IMR-90 (cell line): ENCODE results near the gene GABRD. TPM values are rescaled to one million over a fixed set of nuclear protein-coding genes. Genes with fewer than 3 reads are reported as not detected.

Experiments used
- ATAC-seq: fragments of 200-7000 bp; cut with Tn5 transposase; 2 replicates; pipeline ENCODE4 v1.9.1; 2020; ENCODE audit warnings: low read depth, mild to moderate bottlenecking, moderate library complexity
- BruUV-seq: library from RNA; stranded (reverse); fragments of 400-500 nt; replicated peaks from 2 replicates; lab custom pipeline; 2021; lab: Mats Ljungman, UMichigan
- CTCF ChIA-PET: fragments of 300-600 bp; formaldehyde crosslinking; extraction: SDS; loops from one replicate; lab custom pipeline; 2021; ENCODE audit warnings: antibody characterized with exemption; lab: Yijun Ruan, JAX
- POLR2A ChIA-PET: fragments of 300-600 bp; sonication (Branson Sonifier 250); formaldehyde crosslinking; loops from one replicate; lab custom pipeline; 2022; ENCODE audit warnings: antibody characterized with exemption; ENCODE audit not compliant: unreplicated experiment; lab: Charles Lee
- DNase-seq: peaks from one replicate; pipeline ENCODE4 v3.0.0; 2013
- H2AFZ ChIP-seq: replicated peaks from 2 replicates; pipeline ENCODE3; 2013; ENCODE audit warnings: low read length, mild to moderate bottlenecking; ENCODE audit not compliant: poor library complexity
- H2AK5ac ChIP-seq: 2 replicates; pipeline ENCODE4 v1.6.1; 2013; ENCODE audit warnings: low read depth, low read length, inconsistent platforms
- H2AK9ac ChIP-seq: replicated peaks from 2 replicates; pipeline ENCODE3; 2013; ENCODE audit warnings: mild to moderate bottlenecking, low read depth, low read length, moderate library complexity; ENCODE audit not compliant: poor library complexity
- H2BK120ac ChIP-seq: 2 replicates; pipeline ENCODE4 v1.6.1; 2013; ENCODE audit warnings: low read depth, low read length, inconsistent platforms
- H2BK15ac ChIP-seq: 3 replicates; pipeline ENCODE4 v1.6.1; 2013; ENCODE audit warnings: low read depth, low read length, inconsistent platforms
- H2BK20ac ChIP-seq: 2 replicates; pipeline ENCODE4 v1.6.1; 2013; ENCODE audit warnings: low read depth, mild to moderate bottlenecking, inconsistent platforms, low read length, moderate library complexity
- H2BK5ac ChIP-seq: 2 replicates; pipeline ENCODE4 v1.6.1; 2013; ENCODE audit warnings: mild to moderate bottlenecking, low read depth, low read length, inconsistent platforms; ENCODE audit not compliant: poor library complexity, severe bottlenecking
- H3K14ac ChIP-seq: replicated peaks from 2 replicates; pipeline ENCODE4 v1.6.1; 2013; ENCODE audit warnings: low read depth, low read length, inconsistent platforms
- H3K18ac ChIP-seq: 2 replicates; pipeline ENCODE4 v1.6.1; 2013; ENCODE audit warnings: low read depth, low read length, control low read depth
- H3K23ac ChIP-seq: 2 replicates; pipeline ENCODE4 v1.6.1; 2013; ENCODE audit warnings: low read depth, low read length, inconsistent platforms
- H3K27ac ChIP-seq: 2 replicates; pipeline ENCODE4 v1.5.1; 2013; ENCODE audit warnings: mild to moderate bottlenecking, control low read depth, low read length; ENCODE audit not compliant: insufficient read depth
- H3K27me3 ChIP-seq: 2 replicates; pipeline ENCODE4 v1.6.1; 2013; ENCODE audit warnings: low read length; ENCODE audit not compliant: control insufficient read depth, insufficient read depth
- H3K36me3 ChIP-seq: 2 replicates; pipeline ENCODE4 v1.6.1; 2013; ENCODE audit warnings: low read length, mixed read lengths; ENCODE audit not compliant: control insufficient read depth, insufficient read depth
- H3K4ac ChIP-seq: 2 replicates; pipeline ENCODE4 v1.6.1; 2013; ENCODE audit warnings: low read depth, low read length, inconsistent platforms
- H3K4me1 ChIP-seq: 2 replicates; pipeline ENCODE4 v1.6.1; 2013; ENCODE audit warnings: low read length, mixed read lengths; ENCODE audit not compliant: control insufficient read depth, insufficient read depth
- H3K4me2 ChIP-seq: 2 replicates; pipeline ENCODE4 v1.6.1; 2013; ENCODE audit warnings: low read depth, mild to moderate bottlenecking, control low read depth, low read length, moderate library complexity
- H3K4me3 ChIP-seq: 2 replicates; pipeline ENCODE4 v1.5.1; 2013; ENCODE audit warnings: low read depth, mild to moderate bottlenecking, control low read depth, low read length, moderate library complexity; ENCODE audit not compliant: insufficient read depth
- H3K56ac ChIP-seq: 2 replicates; pipeline ENCODE4 v1.6.1; 2013; ENCODE audit warnings: low read length, inconsistent platforms; ENCODE audit not compliant: insufficient read depth; ENCODE audit errors: extremely low read depth
- H3K79me1 ChIP-seq, 2 experiments: 2 replicates each; pipeline ENCODE4 v1.6.1; 2013; ENCODE audit warnings: low read length in 2 of 2, inconsistent platforms in 1 of 2, low read depth in 1 of 2
- H3K9ac ChIP-seq: 2 replicates; pipeline ENCODE4 v1.6.1; 2013; ENCODE audit warnings: low read depth, low read length, control low read depth
- H3K9me1 ChIP-seq: 2 replicates; pipeline ENCODE4 v1.6.1; 2013; ENCODE audit warnings: low read length, inconsistent platforms; ENCODE audit not compliant: insufficient read depth
- H3K9me3 ChIP-seq: 2 replicates; pipeline ENCODE4 v1.6.1; 2013; ENCODE audit warnings: low read length; ENCODE audit not compliant: control insufficient read depth, insufficient read depth
- H4K20me1 ChIP-seq: 2 replicates; pipeline ENCODE4 v1.6.1; 2013; ENCODE audit warnings: low read length, inconsistent platforms; ENCODE audit not compliant: insufficient read depth
- H4K5ac ChIP-seq: 2 replicates; pipeline ENCODE4 v1.6.1; 2013; ENCODE audit warnings: mild to moderate bottlenecking, low read depth, low read length, control low read depth
- H4K8ac ChIP-seq, 2 experiments: 2 replicates each; pipeline ENCODE4 v1.6.1; 2013; ENCODE audit warnings: low read depth in 2 of 2, low read length in 2 of 2, control low read depth in 1 of 2, inconsistent platforms in 1 of 2
- H4K91ac ChIP-seq: 2 replicates; pipeline ENCODE4 v1.6.1; 2013; ENCODE audit warnings: low read depth, low read length, inconsistent platforms; ENCODE audit not compliant: insufficient read depth
- BHLHE40 ChIP-seq: fragments of 150-350 bp; IDR thresholded peaks from 2 replicates; pipeline ENCODE4 v1.6.1; 2016; ENCODE audit warnings: mild to moderate bottlenecking, low read depth, low read length
- CEBPB ChIP-seq: IDR thresholded peaks from 2 replicates; pipeline ENCODE4 v1.6.1; 2012; ENCODE audit warnings: low read depth, low read length, improper control_type of control experiment
- FOS ChIP-seq: fragments of 150-350 bp; IDR thresholded peaks from 2 replicates; pipeline ENCODE4 v1.6.1; 2016; ENCODE audit warnings: low read depth, low read length
- MAZ ChIP-seq: IDR thresholded peaks from 2 replicates; pipeline ENCODE4 v1.6.1; 2012; ENCODE audit warnings: low read depth, mild to moderate bottlenecking, low read length, improper control_type of control experiment, moderate library complexity, borderline replicate concordance
- MXI1 ChIP-seq: IDR thresholded peaks from 2 replicates; pipeline ENCODE4 v1.6.1; 2012; ENCODE audit warnings: low read depth, mild to moderate bottlenecking, low read length, moderate library complexity, borderline replicate concordance
- NFE2L2 ChIP-seq: fragments of 150-350 bp; IDR thresholded peaks from 2 replicates; pipeline ENCODE4 v1.6.1; 2016; ENCODE audit warnings: low read depth, mild to moderate bottlenecking, low read length
- POLR2A ChIP-seq: IDR thresholded peaks from 2 replicates; pipeline ENCODE4 v1.6.1; 2012; ENCODE audit warnings: mild to moderate bottlenecking, low read depth, low read length
- RAD21 ChIP-seq: IDR thresholded peaks from 2 replicates; pipeline ENCODE4 v1.6.1; 2012; ENCODE audit warnings: low read length, improper control_type of control experiment
- RCOR1 ChIP-seq: IDR thresholded peaks from 2 replicates; pipeline ENCODE4 v1.6.1; 2012; ENCODE audit warnings: mild to moderate bottlenecking, low read length, improper control_type of control experiment; ENCODE audit not compliant: insufficient replicate concordance
- RFX5 ChIP-seq: IDR thresholded peaks from 2 replicates; pipeline ENCODE4 v1.8.0; 2012; ENCODE audit warnings: low read depth, mild to moderate bottlenecking, low read length, moderate library complexity
- SMC3 ChIP-seq: fragments of 150-350 bp; IDR thresholded peaks from 2 replicates; pipeline ENCODE4 v1.6.1; 2016; ENCODE audit warnings: low read depth, mild to moderate bottlenecking, antibody characterized with exemption, low read length, moderate library complexity
- WGBS, 2 experiments: methylation state at CpG; one replicate each; pipeline versions ENCODE4 v1.1.5 to v1.1.7; 2013; ENCODE audit warnings: missing lambda C conversion rate in 2 of 2; ENCODE audit not compliant: insufficient read length in 1 of 2; ENCODE audit errors: extremely low coverage in 2 of 2; 5-methylcytosine and 5-hydroxymethylcytosine counted together
- dilution Hi-C: fragments of 300-500 bp; cut with HindIII; formaldehyde crosslinking; loops from one replicate; pipeline ENCODE4 v1.14.3; 2018; ENCODE audit warnings: low sequenced_read_pairs; ENCODE audit not compliant: unreplicated experiment
- in situ Hi-C: fragments of 300-500 bp; cut with MboI; formaldehyde crosslinking; loops from 3 replicates; pipeline ENCODE4 v1.14.3; 2019; ENCODE audit warnings: low sequenced_read_pairs, inconsistent platforms, mixed read lengths
- intact Hi-C: fragments of 100-400 bp; cut with micrococcal nuclease; formaldehyde crosslinking; loops from 2 replicates; pipeline ENCODE4 v1.10.0; 2022
- polyA plus RNA-seq, 3 experiments: library from polyadenylated mRNA; depleted of rRNA; stranded (reverse); fragments of >200 nt; gene quantifications; 2 replicates each; pipeline ENCODE4 v1.2.3, GENCODE V29; 2012; ENCODE audit warnings: low replicate concordance in 1 of 3
- total RNA-seq: library from RNA; depleted of rRNA; stranded (reverse); fragments of >200 nt; gene quantifications from 2 replicates; pipeline ENCODE4 v1.2.3, GENCODE V29; 2012
- TF ChIP-seq, protein P1 (sequence below): fragments of 150-350 bp; IDR thresholded peaks from 2 replicates; pipeline ENCODE4 v1.6.1; 2016; ENCODE audit warnings: low read depth, mild to moderate bottlenecking, low read length, moderate library complexity, borderline replicate concordance
- TF ChIP-seq, protein P2 (sequence below): conservative IDR thresholded peaks from 2 replicates; pipeline ENCODE4 v1.5.1; 2012; ENCODE audit warnings: mild to moderate bottlenecking, low read depth, low read length, improper control_type of control experiment
- TF ChIP-seq, protein P3 (sequence below): fragments of 150-350 bp; IDR thresholded peaks from 2 replicates; pipeline ENCODE4 v1.6.1; 2017; ENCODE audit warnings: mild to moderate bottlenecking, antibody characterized with exemption, low read length, low read depth

Gene GABRD
- total and polyA plus RNA-seq, 2 of the 4 experiments (the other 2 are of a cell fraction) = not detected

DNA sequence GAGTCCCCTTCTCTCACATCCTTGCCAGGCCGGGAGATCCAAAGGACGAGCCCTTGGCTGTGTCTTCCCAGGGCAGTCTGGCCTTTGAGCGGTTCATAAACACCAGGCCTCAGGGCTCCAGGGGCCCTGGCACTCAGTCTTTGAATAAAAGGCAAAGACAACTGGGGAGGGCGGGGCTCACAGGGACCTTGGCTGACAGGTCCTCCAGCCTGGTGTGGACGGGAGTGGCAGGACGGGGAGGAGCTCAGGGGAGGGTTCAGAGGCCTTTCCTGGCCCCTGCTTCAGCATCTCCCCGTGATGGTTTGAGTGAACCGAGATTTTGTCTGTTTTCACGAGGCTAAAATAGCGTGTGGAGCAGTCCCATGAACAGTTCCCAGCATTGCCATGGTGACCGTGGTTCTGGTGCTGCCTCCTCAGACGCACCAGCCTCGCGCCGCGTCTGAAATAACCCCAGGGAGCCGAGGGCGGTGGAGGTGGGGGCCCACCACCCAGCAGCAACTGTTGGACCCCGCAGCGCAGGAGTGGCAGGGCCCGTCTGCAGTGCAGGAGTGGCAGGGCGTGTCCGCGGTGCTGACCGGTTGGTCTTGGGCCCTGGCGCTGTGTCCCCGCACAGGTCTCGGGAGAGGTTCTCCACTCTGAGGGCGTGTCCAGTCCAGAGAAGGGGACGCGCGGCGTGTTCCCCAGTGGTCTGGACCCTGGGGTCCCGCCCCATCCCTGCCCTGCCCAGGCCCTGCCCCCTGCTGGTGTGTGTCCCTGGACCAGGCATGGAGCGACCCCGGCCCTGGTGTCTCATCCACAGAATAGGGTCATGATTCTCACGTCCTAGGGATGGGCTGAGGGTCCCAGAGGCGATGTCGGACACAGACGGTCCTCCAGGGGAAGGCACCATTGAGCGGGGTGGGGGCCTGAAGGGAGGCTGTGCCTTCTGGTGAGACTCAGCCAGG, 24.0 kb downstream of the GABRD start:
- ChIA-PET POLR2A (no interaction called here), CTCF (interaction anchor here (0.6 to 2.1 kb wide), 4 partner anchors 18 to 190 kb away, joined by 3 to 8 read pairs (median 4); partner anchors contain the start of gene CFAP74)
- no peak overlapping the region for H4K91ac ChIP-seq
- H3K27ac ChIP-seq = no peak overlapping the region
- no peak overlapping the region for H2BK120ac ChIP-seq
- H4K8ac ChIP-seq = no peak overlapping the region
- peaks cover 45% of the 10 kb centered on the region for H3K27me3 ChIP-seq
- H3K14ac ChIP-seq = no peak overlapping the region
- in situ Hi-C loops (loop anchor here (10.0 kb wide), 1 partner anchor 88 kb away; no protein-coding TSS in a partner anchor), dilution Hi-C loops (no loop called here), intact Hi-C loops (no loop called here)
- no peaks in the 10 kb centered on the region for H3K79me1 ChIP-seq
- H4K20me1 ChIP-seq = no peaks in the 10 kb centered on the region; the same call in 1 of the 2 replicates
- H3K36me3 ChIP-seq = no peaks in the 10 kb centered on the region
- no peak overlapping the region for H2BK5ac ChIP-seq
- no peak for ATAC-seq
- H3K4me2 ChIP-seq = no peak overlapping the region
- 82% methylated on average over 28 of the region's 41 CpGs; no CpG with 5 or more reads in 1 of the 2 experiments for WGBS, 2 experiments
- H2AK9ac ChIP-seq = peak overlapping the region; percentile 42
- H2AK5ac ChIP-seq = no peak overlapping the region
- BruUV-seq = no TSS peak
- no peak overlapping the region for H3K18ac ChIP-seq
- H3K9me1 ChIP-seq = no peaks in the 10 kb centered on the region
- H4K5ac ChIP-seq = no peak overlapping the region
- no peak overlapping the region for H3K4ac ChIP-seq
- H2BK20ac ChIP-seq = no peak overlapping the region
- H3K23ac ChIP-seq = no peak overlapping the region
- H3K9ac ChIP-seq = no peak overlapping the region
- no peak for DNase-seq
- no peak overlapping the region for H3K4me3 ChIP-seq
- no peak overlapping the region for H2AFZ ChIP-seq
- H3K9me3 ChIP-seq = peaks cover 5% of the 10 kb centered on the region; the same call in 1 of the 2 replicates
- peaks cover 2% of the 10 kb centered on the region; the same call in 1 of the 2 replicates for H3K4me1 ChIP-seq
- H2BK15ac ChIP-seq = no peak overlapping the region
- no peak overlapping the region for H3K56ac ChIP-seq
- no peak for TF ChIP-seq CEBPB
- no peak for TF ChIP-seq MXI1
- no peak for TF ChIP-seq RCOR1
- TF ChIP-seq RFX5 = no peak
- TF ChIP-seq SMC3 = no peak
- TF ChIP-seq BHLHE40 = no peak
- no peak for TF ChIP-seq NFE2L2
- TF ChIP-seq MAZ = no peak
- no peak for TF ChIP-seq POLR2A
- TF ChIP-seq, protein P1, sequence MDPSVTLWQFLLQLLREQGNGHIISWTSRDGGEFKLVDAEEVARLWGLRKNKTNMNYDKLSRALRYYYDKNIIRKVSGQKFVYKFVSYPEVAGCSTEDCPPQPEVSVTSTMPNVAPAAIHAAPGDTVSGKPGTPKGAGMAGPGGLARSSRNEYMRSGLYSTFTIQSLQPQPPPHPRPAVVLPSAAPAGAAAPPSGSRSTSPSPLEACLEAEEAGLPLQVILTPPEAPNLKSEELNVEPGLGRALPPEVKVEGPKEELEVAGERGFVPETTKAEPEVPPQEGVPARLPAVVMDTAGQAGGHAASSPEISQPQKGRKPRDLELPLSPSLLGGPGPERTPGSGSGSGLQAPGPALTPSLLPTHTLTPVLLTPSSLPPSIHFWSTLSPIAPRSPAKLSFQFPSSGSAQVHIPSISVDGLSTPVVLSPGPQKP = no peak
- TF ChIP-seq, protein P2, sequence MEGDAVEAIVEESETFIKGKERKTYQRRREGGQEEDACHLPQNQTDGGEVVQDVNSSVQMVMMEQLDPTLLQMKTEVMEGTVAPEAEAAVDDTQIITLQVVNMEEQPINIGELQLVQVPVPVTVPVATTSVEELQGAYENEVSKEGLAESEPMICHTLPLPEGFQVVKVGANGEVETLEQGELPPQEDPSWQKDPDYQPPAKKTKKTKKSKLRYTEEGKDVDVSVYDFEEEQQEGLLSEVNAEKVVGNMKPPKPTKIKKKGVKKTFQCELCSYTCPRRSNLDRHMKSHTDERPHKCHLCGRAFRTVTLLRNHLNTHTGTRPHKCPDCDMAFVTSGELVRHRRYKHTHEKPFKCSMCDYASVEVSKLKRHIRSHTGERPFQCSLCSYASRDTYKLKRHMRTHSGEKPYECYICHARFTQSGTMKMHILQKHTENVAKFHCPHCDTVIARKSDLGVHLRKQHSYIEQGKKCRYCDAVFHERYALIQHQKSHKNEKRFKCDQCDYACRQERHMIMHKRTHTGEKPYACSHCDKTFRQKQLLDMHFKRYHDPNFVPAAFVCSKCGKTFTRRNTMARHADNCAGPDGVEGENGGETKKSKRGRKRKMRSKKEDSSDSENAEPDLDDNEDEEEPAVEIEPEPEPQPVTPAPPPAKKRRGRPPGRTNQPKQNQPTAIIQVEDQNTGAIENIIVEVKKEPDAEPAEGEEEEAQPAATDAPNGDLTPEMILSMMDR = no peak
- TF ChIP-seq RAD21 = no peak
- no peak for TF ChIP-seq FOS
- TF ChIP-seq, protein P3, sequence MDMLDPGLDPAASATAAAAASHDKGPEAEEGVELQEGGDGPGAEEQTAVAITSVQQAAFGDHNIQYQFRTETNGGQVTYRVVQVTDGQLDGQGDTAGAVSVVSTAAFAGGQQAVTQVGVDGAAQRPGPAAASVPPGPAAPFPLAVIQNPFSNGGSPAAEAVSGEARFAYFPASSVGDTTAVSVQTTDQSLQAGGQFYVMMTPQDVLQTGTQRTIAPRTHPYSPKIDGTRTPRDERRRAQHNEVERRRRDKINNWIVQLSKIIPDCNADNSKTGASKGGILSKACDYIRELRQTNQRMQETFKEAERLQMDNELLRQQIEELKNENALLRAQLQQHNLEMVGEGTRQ = no peak
